K562 (cell line): ENCODE measurements around the gene TNFAIP3. TPM values are rescaled to one million over a fixed set of nuclear protein-coding genes. Genes with fewer than 3 reads are reported as not detected.

Source experiments
- ATAC-seq: fragments of 200-7000 bp; cut with Tn5 transposase; 3 replicates; pipeline ENCODE4 v1.9.1; 2020; ENCODE audit warnings: moderate library complexity
- BruUV-seq: library from RNA; stranded (reverse); fragments of 400-500 nt; replicated peaks from 2 replicates; lab custom pipeline; 2021; lab: Mats Ljungman, UMichigan
- CTCF ChIA-PET: fragments of 300-600 bp; formaldehyde crosslinking; extraction: SDS; loops from one replicate; lab custom pipeline; 2021; ENCODE audit warnings: low intra/inter-chr PET ratio; lab: Yijun Ruan, JAX
- POLR2A ChIA-PET: fragments of 300-600, 350-650 bp; sonication (Branson Sonifier 250); formaldehyde crosslinking; extraction: SDS; loops from one replicate; lab custom pipeline; 2021; ENCODE audit warnings: antibody characterized with exemption, inconsistent platforms; lab: Yijun Ruan, JAX
- DNase-seq, 4 experiments: peaks; one replicate each; pipeline versions ENCODE4 v3.0.0 to v3.0.0-alpha.2; 2011 to 2018; ENCODE audit warnings: low spot score in 3 of 4, mixed read lengths in 3 of 4; ENCODE audit errors: extremely low read depth in 1 of 4
- FAIRE-seq: peaks from 2 replicates; lab custom pipeline; 2011; peaks lifted over from hg19 to GRCh38; lab: Jason Lieb, UNC
- H2AFZ ChIP-seq: 2 replicates; pipeline ENCODE4 v1.6.0; 2011; ENCODE audit warnings: low read depth, low read length, control low read depth, inconsistent platforms
- H3K27ac ChIP-seq: fragments of 200-600 bp; 3 replicates; pipeline ENCODE4 v1.8.0; 2011; ENCODE audit warnings: low read depth, mild to moderate bottlenecking, control low read depth, inconsistent platforms, low read length, moderate library complexity, mixed read lengths; ENCODE audit errors: extremely low read depth
- H3K27me3 ChIP-seq, 2 experiments: fragments of 300-600 bp in 1 of 2; 2 replicates in 1 of 2; 3 replicates in 1 of 2; pipeline versions ENCODE4 v1.6.0 to v1.8.0; 2011; ENCODE audit warnings: inconsistent platforms in 2 of 2, low read length in 2 of 2, mild to moderate bottlenecking in 1 of 2, mixed read lengths in 1 of 2, moderate library complexity in 1 of 2; ENCODE audit not compliant: control insufficient read depth in 2 of 2, insufficient read depth in 2 of 2
- H3K36me3 ChIP-seq: fragments of 300-600 bp; 3 replicates; pipeline ENCODE4 v1.8.0; 2011; ENCODE audit warnings: mild to moderate bottlenecking, low read length, inconsistent platforms; ENCODE audit not compliant: control insufficient read depth, insufficient read depth
- H3K4me1 ChIP-seq, 2 experiments: fragments of 200-600 bp in 1 of 2; replicated peaks in 1 of 2; 2 replicates in 1 of 2; 3 replicates in 1 of 2; pipeline versions ENCODE4 v1.5.1 to v1.8.0; 2011; ENCODE audit warnings: inconsistent platforms in 2 of 2, low read length in 2 of 2, mild to moderate bottlenecking in 1 of 2, mixed read lengths in 1 of 2, moderate library complexity in 1 of 2; ENCODE audit not compliant: control insufficient read depth in 2 of 2, insufficient read depth in 2 of 2
- H3K4me2 ChIP-seq: 2 replicates; pipeline ENCODE4 v1.6.1; 2011; ENCODE audit warnings: low read length, control low read depth, inconsistent platforms, mixed read lengths; ENCODE audit not compliant: insufficient read depth
- H3K4me3 ChIP-seq: fragments of 200-600 bp; sonication (generic), shearing (Covaris generic); 2 replicates; pipeline ENCODE4 v1.5.1; 2016; ENCODE audit warnings: control low read depth, inconsistent platforms
- H3K79me2 ChIP-seq: fragments of 200-600 bp; 3 replicates; pipeline ENCODE4 v1.8.0; 2011; ENCODE audit warnings: low read length, inconsistent platforms; ENCODE audit not compliant: control insufficient read depth, insufficient read depth
- H3K9ac ChIP-seq, 2 experiments: 2 replicates each; pipeline versions ENCODE4 v1.6.0 to v1.6.1; 2011; ENCODE audit warnings: low read depth in 2 of 2, low read length in 2 of 2, control low read depth in 1 of 2, inconsistent platforms in 1 of 2, mild to moderate bottlenecking in 1 of 2, mixed read lengths in 1 of 2; ENCODE audit not compliant: insufficient read depth in 1 of 2
- H3K9me1 ChIP-seq: one replicate; pipeline ENCODE4 v1.6.0; 2011; ENCODE audit warnings: inconsistent platforms, mild to moderate bottlenecking, low read length, moderate library complexity; ENCODE audit not compliant: control insufficient read depth, insufficient read depth
- H3K9me3 ChIP-seq: replicated peaks from 2 replicates; pipeline ENCODE4 v1.5.1; 2011; ENCODE audit warnings: low read depth, low read length, inconsistent platforms; ENCODE audit not compliant: control insufficient read depth, insufficient read depth
- H4K20me1 ChIP-seq: replicated peaks from 2 replicates; pipeline ENCODE4 v1.6.1; 2011; ENCODE audit warnings: low read length, inconsistent platforms, mixed read lengths; ENCODE audit not compliant: control insufficient read depth, insufficient read depth
- CTBP1 ChIP-seq: fragments of 450-650 bp; IDR thresholded peaks from 2 replicates; pipeline ENCODE4 v1.6.1; 2016; ENCODE audit warnings: borderline replicate concordance
- EHMT2 ChIP-seq: fragments of 450-650 bp; IDR thresholded peaks from 2 replicates; pipeline ENCODE4 v1.6.1; 2018; ENCODE audit warnings: antibody characterized with exemption
- HMG20A ChIP-seq: fragments of 450-650 bp; formaldehyde crosslinking; conservative IDR thresholded peaks from 2 replicates; pipeline ENCODE4 v1.4.0; 2020; ENCODE audit warnings: mild to moderate bottlenecking, mixed read lengths
- MTA1 ChIP-seq: fragments of 450-650 bp; IDR thresholded peaks from 2 replicates; pipeline ENCODE4 v1.6.1; 2017; ENCODE audit warnings: borderline replicate concordance
- POLR2B ChIP-seq: fragments of 450-650 bp; IDR thresholded peaks from 2 replicates; pipeline ENCODE4 v1.6.1; 2018; ENCODE audit warnings: low read depth; ENCODE audit not compliant: partially characterized antibody
- PPARD ChIP-seq: fragments of 250-450 bp; sonication (Bioruptor Pico); IDR thresholded peaks from 2 replicates; pipeline ENCODE4 v1.8.0; 2022; ENCODE audit warnings: inconsistent platforms, mild to moderate bottlenecking, moderate library complexity
- PREB ChIP-seq: sonication (generic); formaldehyde crosslinking; IDR thresholded peaks from 2 replicates; pipeline ENCODE4 v1.8.1; 2023; ENCODE audit warnings: mild to moderate bottlenecking, missing genetic modification reagents
- RFX1 ChIP-seq: fragments of 450-650 bp; IDR thresholded peaks from 2 replicates; pipeline ENCODE4 v1.6.1; 2016; ENCODE audit warnings: mild to moderate bottlenecking, moderate library complexity
- SMAD1 ChIP-seq: fragments of 150-350 bp; IDR thresholded peaks from 2 replicates; pipeline ENCODE4 v1.6.1; 2014; ENCODE audit warnings: low read length, low read depth; ENCODE audit not compliant: partially characterized antibody
- U2AF2 ChIP-seq: fragments of 200-400 bp; formaldehyde crosslinking; optimal IDR thresholded peaks from 2 replicates; pipeline ENCODE3; 2017; ENCODE audit warnings: low read depth, mild to moderate bottlenecking, low read length
- VEZF1 ChIP-seq: fragments of 200-800 bp; sonication (Bioruptor generic); IDR thresholded peaks from 2 replicates; pipeline ENCODE4 v1.6.1; 2017; ENCODE audit warnings: missing genetic modification characterization, missing compliant biosample characterization
- ZNF263 ChIP-seq: sonication (generic); formaldehyde crosslinking; IDR thresholded peaks from 2 replicates; pipeline ENCODE4 v1.8.0; 2022; ENCODE audit warnings: mild to moderate bottlenecking, missing genetic modification reagents, borderline replicate concordance
- ZNF444 ChIP-seq: fragments of 250-450 bp; sonication (Bioruptor Pico); IDR thresholded peaks from 2 replicates; pipeline ENCODE4 v1.4.0; 2020; ENCODE audit warnings: mild to moderate bottlenecking, moderate library complexity
- ZNF445 ChIP-seq: fragments of 250-450 bp; sonication (Bioruptor Pico); IDR thresholded peaks from 2 replicates; pipeline ENCODE4 v1.4.0; 2020; ENCODE audit warnings: low read depth, mild to moderate bottlenecking, moderate library complexity
- ZNF592 ChIP-seq: fragments of 450-650 bp; IDR thresholded peaks from 2 replicates; pipeline ENCODE4 v1.6.1; 2017; ENCODE audit warnings: antibody characterized with exemption, mild to moderate bottlenecking
- WGBS: fragments of 100-300 bp; shearing (Covaris generic); methylation state at CpG from one replicate; pipeline ENCODE4 v1.1.6; 2016; ENCODE audit warnings: low coverage, mixed read lengths; ENCODE audit not compliant: insufficient coverage; ENCODE audit errors: missing lambda C conversion rate; 5-methylcytosine and 5-hydroxymethylcytosine counted together
- in situ Hi-C: fragments of 300-500 bp; cut with MboI; formaldehyde crosslinking; loops from 4 replicates; pipeline ENCODE4 v1.15.0; 2018; ENCODE audit warnings: inconsistent platforms, mixed read lengths
- intact Hi-C: fragments of 100-400 bp; cut with micrococcal nuclease; formaldehyde crosslinking; loops from 2 replicates; pipeline ENCODE4 v1.14.2; 2022
- polyA plus RNA-seq, 8 experiments: library from polyadenylated mRNA; depleted of rRNA in 4 of 8; stranded (reverse) in 5 of 8; unstranded in 3 of 8; fragments of >200 nt; fragmentation: Nextera tagmentation in 2 of 8; fragmentation: Illumina TruSeq in 1 of 8; extraction: Ambion mirVana in 2 of 8; extraction: Trizol in 1 of 8; gene quantifications; 2 replicates each; pipeline versions ENCODE4 v1.2.1 to v1.2.3, GENCODE V29; 2011 to 2014; ENCODE audit warnings: inconsistent platforms in 1 of 8, missing spikeins in 1 of 8
- total RNA-seq, 7 experiments: library from RNA; depleted of rRNA in 6 of 7; stranded (reverse); fragments of >200 nt in 6 of 7; fragmentation: Illumina TruSeq in 2 of 7; extraction: Trizol in 2 of 7; gene quantifications; 2 replicates each; pipeline versions ENCODE4 v1.2.1 to v1.2.3, GENCODE V29; 2011 to 2021; ENCODE audit warnings: low replicate concordance in 1 of 7

The TNFAIP3 gene
- total and polyA plus RNA-seq, 9 of the 15 experiments (the other 6 are each of a cell fraction or from before 2014, with no cell fraction given), result 0.79 to 17.0 (median 6.4) TPM

- H3K9me3 ChIP-seq, result no peaks in the 10 kb centered on the region
- ChIA-PET CTCF (no interaction called here), POLR2A (no interaction called here)
- H3K36me3 ChIP-seq, result no peaks in the 10 kb centered on the region
- ATAC-seq (peak; percentile 20; the same call in 2 of the 3 replicates), DNase-seq (peak in 1 of 4 experiments; percentile 18), FAIRE-seq (no peak)
- H3K9ac ChIP-seq, result no peak overlapping the region; a peak in 1 of 4 replicates
- 43% methylated on average over 7 of the region's 7 CpGs for WGBS
- BruUV-seq, result no TSS peak
- in situ Hi-C loops, result no loop called here
- H3K27me3 ChIP-seq, result no peaks in the 10 kb centered on the region
- no peaks in the 10 kb centered on the region for H3K9me1 ChIP-seq
- H3K27ac ChIP-seq, result no peak overlapping the region
- H4K20me1 ChIP-seq, result no peaks in the 10 kb centered on the region
- intact Hi-C loops, result no loop called here
- H3K79me2 ChIP-seq, result no peaks in the 10 kb centered on the region
- no peak overlapping the region for H3K4me2 ChIP-seq
- H3K4me1 ChIP-seq, result peaks cover 7 to 32% of the 10 kb centered on the region in 2 experiments; a peak in 4 of 5 replicates
- no peak overlapping the region for H3K4me3 ChIP-seq
- peak overlapping the region; percentile 78 for H2AFZ ChIP-seq
- TF ChIP-seq RFX1 (no peak), MTA1 (no peak), ZNF592 (0 out of 2 replicates have a peak, but pooled peaks have one; percentile 13), ZNF445 (CRISPR knock-in tag) (no peak), VEZF1 (CRISPR knock-in tag) (peak; percentile 39; the same call in 1 of the 2 replicates), SMAD1 (no peak), EHMT2 (0 out of 2 replicates have a peak, but pooled peaks have one; percentile 0), PPARD (CRISPR knock-in tag) (no peak), POLR2B (no peak), ZNF444 (CRISPR knock-in tag) (no peak), U2AF2 (no peak), PREB (CRISPR knock-in tag) (no peak), CTBP1 (0 out of 2 replicates have a peak, but pooled peaks have one; percentile 28), ZNF263 (CRISPR knock-in tag) (no peak), HMG20A (CRISPR knock-in tag) (no peak)
These were observed 20.2 kb upstream of the TNFAIP3 start for GRCh38 chr6:137846772-137847313.
